HG03135 (cell line): Measurements from ENCODE around the gene DPY30.

Experiments used
- ATAC-seq: cut with Tn5 transposase; IDR thresholded peaks from one replicate; pipeline ENCODE4 v1.9.1; 2021; ENCODE audit warnings: mild to moderate bottlenecking, moderate library complexity; ENCODE audit not compliant: unreplicated experiment

DPY30 gene

DNA sequence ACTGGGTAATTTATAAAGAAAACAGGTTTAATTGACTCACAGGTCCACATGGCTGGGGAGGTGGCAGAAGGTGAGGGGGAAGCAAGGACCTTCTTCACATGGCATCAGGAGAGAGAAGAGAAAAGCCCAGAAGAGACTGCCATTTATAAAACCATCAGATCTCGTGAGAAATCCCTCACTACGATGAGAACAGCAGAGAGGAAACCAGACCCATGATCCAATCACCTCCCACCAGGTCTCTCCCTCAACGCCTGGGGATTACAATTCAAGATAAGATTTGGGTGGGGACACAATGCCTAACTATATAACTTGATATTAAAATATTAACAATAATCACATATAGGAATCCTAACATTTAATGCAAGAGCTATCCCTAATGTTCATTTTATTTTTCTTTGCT lies 60.6 kb downstream of the DPY30 start:
- no peak for ATAC-seq

DNA sequence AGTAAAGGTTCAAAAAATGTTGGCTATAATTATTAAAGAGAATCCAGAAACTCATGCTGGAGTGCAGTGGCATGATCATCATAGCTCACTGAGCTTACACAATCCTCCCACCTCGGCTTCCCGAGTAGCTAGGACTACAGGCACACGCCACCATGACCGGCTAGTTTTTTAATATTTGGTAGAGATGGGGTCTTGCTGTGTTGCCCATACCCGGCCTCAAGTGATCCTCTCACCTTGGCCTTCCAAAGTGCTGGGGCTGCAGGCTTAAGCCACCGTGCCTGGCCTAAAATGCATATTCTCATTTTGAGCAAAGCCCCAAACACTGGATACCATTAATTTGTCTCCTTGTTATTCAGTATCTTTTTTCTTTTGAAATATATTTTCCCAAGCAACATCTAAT lies 61.2 kb downstream of the DPY30 start:
- no peak for ATAC-seq
